GM12865 (cell line): Measurements from ENCODE around the gene CACNG6.

Source experiments
- DNase-seq: peaks from one replicate; pipeline ENCODE4 v3.0.0; 2010; ENCODE audit warnings: low read depth
- H3K4me3 ChIP-seq: 2 replicates; pipeline ENCODE4 v1.5.1; 2011; ENCODE audit warnings: mild to moderate bottlenecking, low read depth, low read length, control low read depth
- CTCF ChIP-seq: IDR thresholded peaks from 2 replicates; pipeline ENCODE4 v1.5.1; 2011; ENCODE audit warnings: low read length, control low read depth, low read depth, inconsistent platforms; ENCODE audit not compliant: insufficient read depth; ENCODE audit errors: missing control alignments

Gene CACNG6

GRCh38 chr19:54041969-54042606, 50.7 kb downstream of the CACNG6 start:
- TF ChIP-seq CTCF, result no peak
- no peak overlapping the region for H3K4me3 ChIP-seq
- no peak for DNase-seq

GRCh38 chr19:54042989-54043388, 51.6 kb downstream of the CACNG6 start:
- no peak overlapping the region for H3K4me3 ChIP-seq
- no peak for DNase-seq
- no peak for TF ChIP-seq CTCF

- H3K4me3 ChIP-seq, result no peak overlapping the region
- no peak for TF ChIP-seq CTCF
- DNase-seq, result no peak
Observed at GRCh38 chr19:54045771-54046170, 54.3 kb downstream of the CACNG6 start.

- no peak for DNase-seq
- H3K4me3 ChIP-seq, result no peak overlapping the region
- no peak for TF ChIP-seq CTCF
Observed at GRCh38 chr19:54047616-54048015, 56.2 kb downstream of the CACNG6 start.
